ENCODE measurements around the gene DIAPH2.
A peak's percentile ranks its signal among the peaks of the same experiment; 100 is the strongest.

Gene DIAPH2

DNA sequence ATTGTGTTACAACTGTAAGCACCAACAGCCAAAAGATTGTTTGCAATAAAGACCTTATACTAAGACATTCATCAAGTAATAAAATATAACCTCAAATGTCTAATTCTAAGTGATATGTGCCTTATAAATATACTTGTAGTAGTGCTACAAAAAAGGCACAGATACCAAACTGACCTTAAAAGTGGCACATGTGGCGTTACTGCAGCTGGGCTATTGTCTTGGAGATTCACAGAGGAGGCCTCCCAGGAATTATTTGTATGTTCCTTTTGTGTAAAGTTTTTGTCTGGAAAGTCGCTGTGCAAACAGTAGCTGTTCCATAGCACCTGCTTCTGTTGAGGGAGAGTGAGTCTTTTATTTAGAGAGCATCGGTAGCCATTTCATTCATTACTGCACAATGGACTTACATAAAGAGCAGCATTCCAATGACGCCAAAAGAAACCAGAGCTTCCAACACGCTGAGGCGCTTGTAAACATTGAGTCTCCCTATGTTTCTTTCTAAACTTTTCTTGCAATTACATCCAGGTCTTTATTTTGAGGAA lies 342.8 kb downstream of the DIAPH2 start:
- no CpG with 5 or more reads among the region's 6 CpGs for WGBS (ENCODE audit: insufficient coverage, insufficient read length)
- Histone ChIP-seq H3K36me3 (ENCODE audit: control insufficient read depth, insufficient read depth, low read length) (no peaks in the 10 kb centered on the region), H3K27me3 (ENCODE audit: control insufficient read depth, insufficient read depth, low read length) (no peaks in the 10 kb centered on the region), H3K4me1 (ENCODE audit: control insufficient read depth, insufficient read depth, low read length) (no peaks in the 10 kb centered on the region), H3K9me3 (ENCODE audit: control insufficient read depth, insufficient read depth, low read length) (no peaks in the 10 kb centered on the region), H3K4me3 (ENCODE audit: low read length) (no peak overlapping the region), H3K27ac (ENCODE audit: low read length) (no peak overlapping the region)
- DNase-seq (ENCODE audit: low read depth, low spot score): no peak

DNA sequence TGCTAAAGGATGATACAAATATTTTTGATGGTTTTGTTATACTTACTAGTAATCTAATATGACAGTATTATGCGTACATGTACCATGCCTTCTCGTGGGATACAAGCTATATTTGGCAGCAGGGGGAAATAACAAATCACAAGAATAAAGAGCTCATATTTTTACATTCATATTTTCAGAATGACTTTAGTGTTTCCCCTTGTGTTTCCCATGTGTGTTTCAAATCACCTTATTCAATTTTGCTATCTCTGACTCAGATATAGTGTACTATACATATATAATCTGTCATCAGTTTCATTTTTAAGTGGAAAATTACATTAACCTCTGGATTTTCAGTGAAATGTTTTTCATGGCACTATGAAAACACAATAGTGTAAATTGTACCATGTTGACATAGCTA lies 345.8 kb downstream of the DIAPH2 start:
- no CpG with 5 or more reads among the region's 2 CpGs for WGBS (ENCODE audit: insufficient coverage, insufficient read length)
- DNase-seq (ENCODE audit: low read depth, low spot score): no peak
- no peak overlapping the region for H3K27ac ChIP-seq (ENCODE audit: low read length)
- H3K4me1 ChIP-seq (ENCODE audit: control insufficient read depth, insufficient read depth, low read length): no peaks in the 10 kb centered on the region
- H3K27me3 ChIP-seq (ENCODE audit: control insufficient read depth, insufficient read depth, low read length): no peaks in the 10 kb centered on the region
- H3K4me3 ChIP-seq (ENCODE audit: low read length): no peak overlapping the region
- H3K9me3 ChIP-seq (ENCODE audit: control insufficient read depth, insufficient read depth, low read length): no peaks in the 10 kb centered on the region
- H3K36me3 ChIP-seq (ENCODE audit: control insufficient read depth, insufficient read depth, low read length): no peaks in the 10 kb centered on the region

DNA sequence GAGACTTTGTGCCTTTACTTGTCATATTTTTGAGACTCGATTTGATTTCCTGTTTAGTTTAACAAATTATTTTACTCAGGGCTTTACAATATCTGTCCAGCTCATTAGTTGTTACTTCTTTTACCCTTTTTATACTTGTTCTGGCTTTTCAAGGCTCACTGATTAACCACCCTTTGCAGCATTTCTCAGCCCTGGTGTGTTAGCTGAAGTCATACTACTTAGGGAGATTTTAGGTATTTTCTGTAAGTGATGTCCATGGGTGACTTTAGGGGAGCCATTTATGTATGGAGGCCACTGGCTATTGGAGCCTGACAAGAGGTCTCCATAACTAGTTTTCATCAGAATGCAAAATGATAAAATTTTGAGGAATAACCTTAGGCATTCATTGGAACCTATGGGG lies 346.3 kb downstream of the DIAPH2 start:
- Histone ChIP-seq H3K27ac (ENCODE audit: low read length) (no peak overlapping the region), H3K36me3 (ENCODE audit: control insufficient read depth, insufficient read depth, low read length) (no peaks in the 10 kb centered on the region), H3K4me3 (ENCODE audit: low read length) (no peak overlapping the region), H3K27me3 (ENCODE audit: control insufficient read depth, insufficient read depth, low read length) (no peaks in the 10 kb centered on the region), H3K9me3 (ENCODE audit: control insufficient read depth, insufficient read depth, low read length) (no peaks in the 10 kb centered on the region), H3K4me1 (ENCODE audit: control insufficient read depth, insufficient read depth, low read length) (no peaks in the 10 kb centered on the region)
- DNase-seq (ENCODE audit: low read depth, low spot score): no peak
- no CpG with 5 or more reads among the region's 1 CpG for WGBS (ENCODE audit: insufficient coverage, insufficient read length)

DNA sequence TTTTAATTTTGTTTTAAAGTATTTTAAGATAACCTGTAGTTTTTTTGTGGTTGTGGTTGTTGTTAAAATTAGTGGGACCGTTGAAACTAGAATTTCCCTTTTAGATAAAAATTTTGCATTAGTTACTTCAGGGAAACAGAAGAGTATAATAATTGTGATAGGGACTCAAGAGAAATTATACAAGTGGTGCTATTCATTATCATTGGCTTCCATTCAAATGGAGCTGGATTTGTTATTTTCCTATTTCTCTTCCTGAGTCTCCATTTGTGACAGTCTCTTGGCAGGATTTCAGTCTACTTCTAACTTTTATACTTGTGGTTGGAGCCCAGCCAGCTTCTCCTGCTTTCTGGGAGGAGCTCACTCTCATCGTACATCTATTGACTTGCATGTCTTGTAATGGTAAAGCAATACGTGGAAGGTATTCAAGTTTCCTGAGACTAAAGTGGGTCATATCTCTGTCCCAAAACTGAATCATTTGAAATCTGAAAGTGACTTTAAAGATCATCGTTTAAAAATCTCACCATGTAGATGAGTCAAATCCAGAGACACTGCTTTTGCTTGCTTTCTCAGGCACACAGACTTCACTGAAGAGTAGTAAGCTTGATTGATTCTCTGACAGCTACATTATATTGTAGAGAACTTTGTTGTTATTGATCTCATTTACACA lies 354.9 kb downstream of the DIAPH2 start:
- Histone ChIP-seq H3K27ac (ENCODE audit: low read length) (no peak overlapping the region), H3K9me3 (ENCODE audit: control insufficient read depth, insufficient read depth, low read length) (no peaks in the 10 kb centered on the region), H3K27me3 (ENCODE audit: control insufficient read depth, insufficient read depth, low read length) (no peaks in the 10 kb centered on the region), H3K36me3 (ENCODE audit: control insufficient read depth, insufficient read depth, low read length) (no peaks in the 10 kb centered on the region), H3K4me3 (ENCODE audit: low read length) (no peak overlapping the region), H3K4me1 (ENCODE audit: control insufficient read depth, insufficient read depth, low read length) (no peaks in the 10 kb centered on the region)
- DNase-seq (ENCODE audit: low read depth, low spot score): no peak
- WGBS (ENCODE audit: insufficient coverage, insufficient read length): no CpG with 5 or more reads among the region's 4 CpGs

DNA sequence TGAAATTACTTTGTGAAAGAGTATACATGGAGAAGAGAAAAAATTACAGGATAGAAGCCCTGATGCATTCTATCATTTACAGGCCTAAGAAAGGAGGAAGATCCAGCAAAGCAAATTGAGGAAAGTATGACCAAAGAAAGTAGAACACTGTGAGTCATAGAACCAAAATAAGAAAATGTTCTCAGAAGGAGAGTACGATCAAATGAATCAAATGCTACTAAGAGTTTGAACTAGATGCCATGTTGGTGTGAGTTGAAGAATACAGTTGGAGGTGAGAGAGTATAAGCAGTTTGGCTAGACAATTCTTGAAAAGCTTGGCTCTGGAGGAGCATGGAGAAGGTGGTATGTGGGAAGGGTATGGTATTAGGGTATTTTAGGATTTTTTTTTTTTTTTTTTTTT lies 360.8 kb downstream of the DIAPH2 start:
- Histone ChIP-seq H3K4me3 (ENCODE audit: low read length) (no peak overlapping the region), H3K4me1 (ENCODE audit: control insufficient read depth, insufficient read depth, low read length) (no peaks in the 10 kb centered on the region), H3K36me3 (ENCODE audit: control insufficient read depth, insufficient read depth, low read length) (no peaks in the 10 kb centered on the region), H3K9me3 (ENCODE audit: control insufficient read depth, insufficient read depth, low read length) (no peaks in the 10 kb centered on the region), H3K27me3 (ENCODE audit: control insufficient read depth, insufficient read depth, low read length) (no peaks in the 10 kb centered on the region), H3K27ac (ENCODE audit: low read length) (no peak overlapping the region)
- DNase-seq (ENCODE audit: low read depth, low spot score): no peak
- no CpG with 5 or more reads among the region's 1 CpG for WGBS (ENCODE audit: insufficient coverage, insufficient read length)

DNA sequence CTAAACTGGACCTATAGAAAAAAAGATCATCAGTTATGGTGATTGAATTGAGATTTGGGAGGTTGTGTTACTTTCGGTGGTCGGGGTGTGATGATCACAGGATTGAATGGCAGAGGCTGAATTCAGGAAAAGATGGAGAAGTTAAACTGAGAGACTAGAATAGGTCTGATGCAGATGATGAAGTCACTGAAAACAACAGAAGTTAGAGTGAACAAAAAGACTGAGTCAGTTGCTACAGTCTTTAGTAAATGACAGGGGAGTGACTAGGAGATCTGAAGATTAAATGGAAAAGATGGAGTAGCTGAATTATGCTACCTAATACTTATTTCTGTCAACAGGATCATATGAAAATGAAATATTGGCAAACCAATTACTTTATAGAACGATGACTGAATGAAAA lies 362.2 kb downstream of the DIAPH2 start:
- Histone ChIP-seq H3K27me3 (ENCODE audit: control insufficient read depth, insufficient read depth, low read length) (no peaks in the 10 kb centered on the region), H3K27ac (ENCODE audit: low read length) (no peak overlapping the region), H3K36me3 (ENCODE audit: control insufficient read depth, insufficient read depth, low read length) (no peaks in the 10 kb centered on the region), H3K4me3 (ENCODE audit: low read length) (no peak overlapping the region), H3K9me3 (ENCODE audit: control insufficient read depth, insufficient read depth, low read length) (no peaks in the 10 kb centered on the region), H3K4me1 (ENCODE audit: control insufficient read depth, insufficient read depth, low read length) (no peaks in the 10 kb centered on the region)
- no peak for DNase-seq (ENCODE audit: low read depth, low spot score)
- 100% methylated on average over 2 of the region's 3 CpGs for WGBS (ENCODE audit: insufficient coverage, insufficient read length)

DNA sequence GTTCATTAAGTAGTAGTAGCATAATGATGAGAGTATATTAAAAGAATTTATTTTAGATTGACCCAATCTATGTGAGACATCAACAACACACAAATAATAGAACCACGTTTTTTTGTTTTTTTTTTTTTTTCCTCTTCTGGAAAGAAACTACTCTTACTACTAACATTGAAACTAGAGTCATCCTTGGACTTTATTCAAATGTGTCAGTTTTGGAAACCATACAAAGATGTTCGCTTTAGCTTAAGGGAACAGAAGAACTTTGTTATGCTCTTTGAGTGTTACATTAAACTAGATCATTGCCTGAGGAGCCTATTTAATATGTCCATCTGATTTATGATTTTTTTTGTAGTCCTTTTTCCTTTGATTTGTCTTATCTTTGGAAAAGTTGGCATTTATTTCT lies 365.8 kb downstream of the DIAPH2 start:
- DNase-seq (ENCODE audit: low read depth, low spot score): no peak
- Histone ChIP-seq H3K36me3 (ENCODE audit: control insufficient read depth, insufficient read depth, low read length) (no peaks in the 10 kb centered on the region), H3K27ac (ENCODE audit: low read length) (no peak overlapping the region), H3K27me3 (ENCODE audit: control insufficient read depth, insufficient read depth, low read length) (no peaks in the 10 kb centered on the region), H3K4me3 (ENCODE audit: low read length) (no peak overlapping the region), H3K9me3 (ENCODE audit: control insufficient read depth, insufficient read depth, low read length) (no peaks in the 10 kb centered on the region), H3K4me1 (ENCODE audit: control insufficient read depth, insufficient read depth, low read length) (no peaks in the 10 kb centered on the region)
- no CpG with 5 or more reads among the region's 2 CpGs for WGBS (ENCODE audit: insufficient coverage, insufficient read length)

DNA sequence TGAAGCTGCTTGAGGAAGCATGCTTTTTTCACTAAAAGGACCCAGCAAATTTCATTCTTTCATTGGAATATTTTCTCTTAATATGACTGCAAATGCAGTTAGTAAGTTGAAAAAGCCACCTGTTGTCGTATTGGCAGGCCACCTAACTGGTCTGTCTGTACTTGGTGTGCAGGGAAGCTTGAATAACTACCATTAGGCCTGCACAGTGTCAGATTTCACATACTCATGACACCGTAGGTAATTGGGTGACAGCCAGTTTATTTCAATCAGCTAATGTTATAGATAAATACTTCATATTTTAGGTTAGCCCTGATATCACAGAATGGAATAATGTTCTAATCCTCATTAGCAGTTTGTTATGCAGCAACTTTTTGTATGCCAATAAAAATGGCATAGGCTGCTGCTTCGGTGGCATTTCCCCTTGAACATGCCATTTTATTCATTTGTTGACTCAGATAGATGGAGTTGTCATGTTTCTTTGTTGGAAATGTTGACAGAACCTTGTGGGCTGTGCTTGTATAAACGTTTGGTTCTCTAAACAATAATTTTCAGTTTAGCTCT lies 372.8 kb downstream of the DIAPH2 start:
- no peaks in the 10 kb centered on the region for H3K4me1 ChIP-seq (ENCODE audit: control insufficient read depth, insufficient read depth, low read length)
- WGBS (ENCODE audit: insufficient coverage, insufficient read length): no CpG with 5 or more reads among the region's 4 CpGs
- DNase-seq (ENCODE audit: low read depth, low spot score): no peak
- H3K27me3 ChIP-seq (ENCODE audit: control insufficient read depth, insufficient read depth, low read length): no peaks in the 10 kb centered on the region
- H3K27ac ChIP-seq (ENCODE audit: low read length): no peak overlapping the region
- H3K36me3 ChIP-seq (ENCODE audit: control insufficient read depth, insufficient read depth, low read length): no peaks in the 10 kb centered on the region
- H3K4me3 ChIP-seq (ENCODE audit: low read length): no peak overlapping the region
- no peaks in the 10 kb centered on the region for H3K9me3 ChIP-seq (ENCODE audit: control insufficient read depth, insufficient read depth, low read length)

DNA sequence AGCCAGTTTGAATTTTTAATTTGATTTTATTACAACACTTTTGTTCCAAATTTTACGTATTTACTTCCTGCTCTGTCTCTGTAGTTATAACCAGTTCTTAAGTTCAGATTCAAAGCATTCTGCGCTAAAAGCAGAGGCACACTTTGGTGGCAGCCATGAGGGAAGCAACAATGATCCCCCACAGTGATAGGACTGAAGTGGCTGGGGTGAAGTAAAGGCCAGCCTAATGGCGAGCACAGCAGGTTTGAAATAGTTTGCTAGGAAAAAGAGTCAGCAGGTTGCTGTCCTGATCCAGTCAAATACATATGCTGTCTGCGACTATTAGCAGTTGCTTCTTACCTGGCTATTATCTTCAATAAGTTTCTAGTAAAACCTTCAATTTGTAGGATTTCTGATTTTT lies 375.4 kb downstream of the DIAPH2 start:
- Histone ChIP-seq H3K9me3 (ENCODE audit: control insufficient read depth, insufficient read depth, low read length) (no peaks in the 10 kb centered on the region), H3K4me1 (ENCODE audit: control insufficient read depth, insufficient read depth, low read length) (no peaks in the 10 kb centered on the region), H3K27me3 (ENCODE audit: control insufficient read depth, insufficient read depth, low read length) (no peaks in the 10 kb centered on the region), H3K27ac (ENCODE audit: low read length) (no peak overlapping the region), H3K36me3 (ENCODE audit: control insufficient read depth, insufficient read depth, low read length) (no peaks in the 10 kb centered on the region), H3K4me3 (ENCODE audit: low read length) (no peak overlapping the region)
- WGBS (ENCODE audit: insufficient coverage, insufficient read length): no CpG with 5 or more reads among the region's 4 CpGs
- peak; percentile 7 for DNase-seq (ENCODE audit: low read depth, low spot score)

DNA sequence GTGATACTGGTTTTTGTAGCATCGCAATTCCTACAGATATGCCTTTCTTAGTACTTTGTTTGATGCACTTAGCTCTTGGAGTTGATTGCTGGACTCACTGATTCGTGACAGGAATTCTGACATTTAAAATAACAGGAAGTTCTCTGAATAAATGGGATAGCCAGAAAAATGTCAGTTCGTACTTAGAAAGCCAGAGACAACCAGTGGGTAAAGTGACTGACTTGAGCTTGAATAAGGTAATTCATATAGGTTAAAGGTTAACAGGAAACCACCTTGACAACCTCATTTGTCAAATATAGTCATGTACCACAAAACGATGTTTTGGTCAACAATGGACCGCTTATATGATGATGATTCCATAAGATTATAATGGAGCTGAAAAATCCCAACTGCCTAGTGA lies 380.4 kb downstream of the DIAPH2 start:
- no peaks in the 10 kb centered on the region for H3K9me3 ChIP-seq (ENCODE audit: control insufficient read depth, insufficient read depth, low read length)
- H3K27ac ChIP-seq (ENCODE audit: low read length): no peak overlapping the region
- no peaks in the 10 kb centered on the region for H3K4me1 ChIP-seq (ENCODE audit: control insufficient read depth, insufficient read depth, low read length)
- no peak overlapping the region for H3K4me3 ChIP-seq (ENCODE audit: low read length)
- no peaks in the 10 kb centered on the region for H3K36me3 ChIP-seq (ENCODE audit: control insufficient read depth, insufficient read depth, low read length)
- no peak for DNase-seq (ENCODE audit: low read depth, low spot score)
- no CpG with 5 or more reads among the region's 5 CpGs for WGBS (ENCODE audit: insufficient coverage, insufficient read length)
- H3K27me3 ChIP-seq (ENCODE audit: control insufficient read depth, insufficient read depth, low read length): no peaks in the 10 kb centered on the region

DNA sequence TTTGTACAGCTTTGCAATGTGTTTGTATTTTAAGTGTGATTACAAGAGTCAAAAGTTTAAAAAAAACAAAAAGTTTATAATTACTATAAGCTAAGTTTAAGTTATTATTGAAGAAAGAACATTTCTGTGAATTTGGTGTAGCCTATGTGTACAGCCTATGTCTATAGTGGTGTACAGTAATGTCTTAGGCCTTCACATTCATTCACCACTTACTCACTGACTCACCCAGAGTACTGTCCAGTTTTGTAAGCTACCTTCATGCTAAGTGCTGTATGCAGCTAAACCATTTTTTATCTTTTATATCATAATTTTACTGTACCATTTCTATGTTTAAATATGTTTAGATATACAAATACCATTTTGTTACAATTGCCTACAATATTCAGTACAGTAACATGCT lies 381.3 kb downstream of the DIAPH2 start:
- no peaks in the 10 kb centered on the region for H3K36me3 ChIP-seq (ENCODE audit: control insufficient read depth, insufficient read depth, low read length)
- H3K27me3 ChIP-seq (ENCODE audit: control insufficient read depth, insufficient read depth, low read length): no peaks in the 10 kb centered on the region
- H3K4me3 ChIP-seq (ENCODE audit: low read length): no peak overlapping the region
- no peak overlapping the region for H3K27ac ChIP-seq (ENCODE audit: low read length)
- no peaks in the 10 kb centered on the region for H3K9me3 ChIP-seq (ENCODE audit: control insufficient read depth, insufficient read depth, low read length)
- DNase-seq (ENCODE audit: low read depth, low spot score): no peak
- H3K4me1 ChIP-seq (ENCODE audit: control insufficient read depth, insufficient read depth, low read length): no peaks in the 10 kb centered on the region

All from iPS DF 6.9 (cell line).